H1 (cell line): ENCODE data around the gene PIBF1. TPM values are rescaled to one million over a fixed set of nuclear protein-coding genes. Genes with fewer than 3 reads are reported as not detected.

ENCODE experiments used
- CEBPB ChIP-seq: IDR thresholded peaks from 2 replicates; pipeline ENCODE4 v1.6.1; 2012; ENCODE audit warnings: low read depth, low read length
- JUN ChIP-seq: IDR thresholded peaks from 2 replicates; pipeline ENCODE4 v1.6.1; 2011; ENCODE audit warnings: low read depth, mild to moderate bottlenecking, improper control_type of control experiment, low read length
- RAD21 ChIP-seq, 2 experiments: IDR thresholded peaks in 1 of 2; conservative IDR thresholded peaks in 1 of 2; 2 replicates each; pipeline ENCODE4 v1.6.1; 2011; ENCODE audit warnings: low read depth in 2 of 2, low read length in 2 of 2, improper control_type of control experiment in 1 of 2, inconsistent platforms in 1 of 2, mild to moderate bottlenecking in 1 of 2, moderate library complexity in 1 of 2
- SP4 ChIP-seq: IDR thresholded peaks from 2 replicates; pipeline ENCODE4 v1.6.1; 2012; ENCODE audit warnings: low read length, inconsistent platforms
- YY1 ChIP-seq: IDR thresholded peaks from 2 replicates; pipeline ENCODE4 v1.6.1; 2011; ENCODE audit warnings: low read depth, mild to moderate bottlenecking, low read length
- polyA plus RNA-seq, 7 experiments: library from polyadenylated mRNA; depleted of rRNA in 3 of 7; stranded (reverse) in 5 of 7; unstranded in 2 of 7; fragments of >200 nt in 5 of 7; fragments of 200-250 nt in 2 of 7; gene quantifications; 1 replicate in 5 of 7; 2 replicates in 1 of 7; 4 replicates in 1 of 7; pipeline versions ENCODE4 v1.2.1 to v1.2.3, GENCODE V29; 2011 to 2013; ENCODE audit warnings: missing spikeins in 2 of 7, mixed read lengths in 2 of 7
- total RNA-seq: library from RNA; stranded (reverse); fragmentation: NEBNext Ultra II Directional; extraction: Animal tissue kit (Norgen Biotek cat#: 25700); gene quantifications from 2 replicates; pipeline ENCODE4 v1.2.1, GENCODE V29; 2021
- TF ChIP-seq, protein P1 (sequence below): IDR thresholded peaks from 2 replicates; pipeline ENCODE4 v1.6.1; 2011; ENCODE audit warnings: low read length, improper control_type of control experiment

PIBF1 gene
- total and polyA plus RNA-seq, 2 of the 8 experiments (the other 6 are each of a cell fraction or from before 2014, with no cell fraction given) = 1.1 to 13.2 TPM

GRCh38 chr13:72820156-72820897 lies 38.4 kb downstream of the PIBF1 start (continued):
- TF ChIP-seq RAD21 (IDR thresholded peaks at IDR 0.05 in 1 of 2, conservative IDR thresholded peaks at IDR 0.05 in 1 of 2; ENCODE audit: low read depth in 2 of 2, low read length in 2 of 2) = no peak
- no peak for TF ChIP-seq CEBPB
- TF ChIP-seq, protein P1, sequence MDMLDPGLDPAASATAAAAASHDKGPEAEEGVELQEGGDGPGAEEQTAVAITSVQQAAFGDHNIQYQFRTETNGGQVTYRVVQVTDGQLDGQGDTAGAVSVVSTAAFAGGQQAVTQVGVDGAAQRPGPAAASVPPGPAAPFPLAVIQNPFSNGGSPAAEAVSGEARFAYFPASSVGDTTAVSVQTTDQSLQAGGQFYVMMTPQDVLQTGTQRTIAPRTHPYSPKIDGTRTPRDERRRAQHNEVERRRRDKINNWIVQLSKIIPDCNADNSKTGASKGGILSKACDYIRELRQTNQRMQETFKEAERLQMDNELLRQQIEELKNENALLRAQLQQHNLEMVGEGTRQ = no peak
- TF ChIP-seq YY1 = no peak
- no peak for TF ChIP-seq JUN
- no peak for TF ChIP-seq SP4
